ENCODE measurements around the gene GRIK3. TPM values are rescaled to one million over a fixed set of nuclear protein-coding genes. Genes with fewer than 3 reads are reported as not detected.

GRIK3 gene
- total RNA-seq, 2 experiments from 2014 or later = 16.3 to 55.0 TPM

- H2AFZ ChIP-seq (ENCODE audit: low read length) = no peak overlapping the region
- H3K9me3 ChIP-seq (ENCODE audit: low read length) = peaks cover 10% of the 10 kb centered on the region; the same call in 1 of the 2 replicates
- BruUV-seq (replicated peaks) = no TSS peak
- H3K4me1 ChIP-seq (ENCODE audit: insufficient read depth, low read length, poor library complexity, severe bottlenecking) = peaks cover 13% of the 10 kb centered on the region
- no peaks in the 10 kb centered on the region for H3K9me2 ChIP-seq (ENCODE audit: insufficient read depth, low read length)
- TF ChIP-seq CTCF (conservative IDR thresholded peaks at IDR 0.05; ENCODE audit: low read length) (no peak), EZH2phosphoT487 (IDR thresholded peaks at IDR 0.05; ENCODE audit: borderline replicate concordance, low read depth, low read length) (no peak)
- H3K4me2 ChIP-seq (ENCODE audit: low read length) = no peak overlapping the region
- ChIA-PET CTCF (ENCODE audit: unreplicated experiment) (no interaction called here), POLR2A (no interaction called here)
- intact Hi-C loops (cut with micrococcal nuclease; ENCODE audit: unreplicated experiment) = no loop called here
- no peak overlapping the region for H3K27ac ChIP-seq (ENCODE audit: low read depth, low read length, poor library complexity, severe bottlenecking)
- H3K79me2 ChIP-seq (ENCODE audit: insufficient read depth, low read depth, low read length) = no peaks in the 10 kb centered on the region
- H3K36me3 ChIP-seq (ENCODE audit: insufficient read depth, low read length) = peaks cover 14% of the 10 kb centered on the region
- DNase-seq (ENCODE audit: low spot score) = no peak
- no peaks in the 10 kb centered on the region for H4K20me1 ChIP-seq (ENCODE audit: insufficient read depth, low read length)
- no peak overlapping the region for H3K4me3 ChIP-seq (ENCODE audit: low read depth, low read length, poor library complexity, severe bottlenecking)
These were observed 56.4 kb downstream of the GRIK3 start for GRCh38 chr1:36977731-36978406.

- no TSS peak for BruUV-seq (replicated peaks)
- Histone ChIP-seq H3K9me3 (ENCODE audit: low read length) (peaks cover 10% of the 10 kb centered on the region; the same call in 1 of the 2 replicates), H3K4me1 (ENCODE audit: insufficient read depth, low read length, poor library complexity, severe bottlenecking) (peaks cover 7% of the 10 kb centered on the region), H3K4me3 (ENCODE audit: low read depth, low read length, poor library complexity, severe bottlenecking) (no peak overlapping the region), H3K27ac (ENCODE audit: low read depth, low read length, poor library complexity, severe bottlenecking) (no peak overlapping the region), H3K79me2 (ENCODE audit: insufficient read depth, low read depth, low read length) (no peaks in the 10 kb centered on the region), H2AFZ (ENCODE audit: low read length) (peak overlapping the region; percentile 40; the same call in 1 of the 2 replicates), H3K9me2 (ENCODE audit: insufficient read depth, low read length) (no peaks in the 10 kb centered on the region), H3K36me3 (ENCODE audit: insufficient read depth, low read length) (peaks cover 25% of the 10 kb centered on the region), H3K4me2 (ENCODE audit: low read length) (no peak overlapping the region), H4K20me1 (ENCODE audit: insufficient read depth, low read length) (no peaks in the 10 kb centered on the region)
- intact Hi-C loops (cut with micrococcal nuclease; ENCODE audit: unreplicated experiment) = no loop called here
- ChIA-PET CTCF (ENCODE audit: unreplicated experiment) (no interaction called here), POLR2A (no interaction called here)
- DNase-seq (ENCODE audit: low spot score) = no peak
- TF ChIP-seq CTCF (conservative IDR thresholded peaks at IDR 0.05; ENCODE audit: low read length) (no peak), EZH2phosphoT487 (IDR thresholded peaks at IDR 0.05; ENCODE audit: borderline replicate concordance, low read depth, low read length) (no peak)
These were observed 58.7 kb downstream of the GRIK3 start for GRCh38 chr1:36975642-36976041.

GRCh38 chr1:36973056-36973455, 61.3 kb downstream of the GRIK3 start:
- POLR2A ChIA-PET = interaction anchor here (0.7 kb wide), 1 partner anchor 29 kb away, joined by 3 read pairs; no protein-coding TSS in a partner anchor
- Histone ChIP-seq H3K79me2 (ENCODE audit: insufficient read depth, low read depth, low read length) (no peaks in the 10 kb centered on the region), H3K4me1 (ENCODE audit: insufficient read depth, low read length, poor library complexity, severe bottlenecking) (peaks cover 24% of the 10 kb centered on the region), H3K4me2 (ENCODE audit: low read length) (no peak overlapping the region), H3K4me3 (ENCODE audit: low read depth, low read length, poor library complexity, severe bottlenecking) (no peak overlapping the region), H3K9me3 (ENCODE audit: low read length) (no peaks in the 10 kb centered on the region), H3K36me3 (ENCODE audit: insufficient read depth, low read length) (peaks cover 15% of the 10 kb centered on the region), H4K20me1 (ENCODE audit: insufficient read depth, low read length) (no peaks in the 10 kb centered on the region), H2AFZ (ENCODE audit: low read length) (no peak overlapping the region), H3K27ac (ENCODE audit: low read depth, low read length, poor library complexity, severe bottlenecking) (no peak overlapping the region), H3K9me2 (ENCODE audit: insufficient read depth, low read length) (no peaks in the 10 kb centered on the region)
- CTCF ChIA-PET (ENCODE audit: unreplicated experiment) = no interaction called here
- DNase-seq (ENCODE audit: low spot score) = no peak
- TF ChIP-seq CTCF (conservative IDR thresholded peaks at IDR 0.05; ENCODE audit: low read length) (no peak), EZH2phosphoT487 (IDR thresholded peaks at IDR 0.05; ENCODE audit: borderline replicate concordance, low read depth, low read length) (no peak)
- no TSS peak for BruUV-seq (replicated peaks)
- intact Hi-C loops (cut with micrococcal nuclease; ENCODE audit: unreplicated experiment) = no loop called here

Data from OCI-LY7 (cell line).